GM20000 (cell line): ENCODE results near the gene CELF1.

Experiments
- DNase-seq: peaks from one replicate; pipeline ENCODE4 v3.0.0; 2012; ENCODE audit warnings: low spot score
- CTCF ChIP-seq: IDR thresholded peaks from 2 replicates; pipeline ENCODE4 v1.5.1; 2012; ENCODE audit warnings: mild to moderate bottlenecking, control low read depth; ENCODE audit errors: extremely low read depth, missing control alignments

CELF1 gene

GRCh38 chr11:47587039-47587716 lies 34.2 kb upstream of the CELF1 start:
- TF ChIP-seq CTCF, result no peak
- no peak for DNase-seq

GRCh38 chr11:47586098-47586855 lies 33.3 kb upstream of the CELF1 start, which contains the start of gene FAM180B:
Gene FAM180B (plus strand): TSS chr11:47586678. CDS start chr11:47586769, 91 bp downstream.
- no peak for TF ChIP-seq CTCF
- DNase-seq, result no peak

GRCh38 chr11:47583844-47584243 lies 30.9 kb upstream of the CELF1 start:
- no peak for TF ChIP-seq CTCF
- DNase-seq, result no peak

- peak; percentile 91 for DNase-seq
- TF ChIP-seq CTCF, result no peak
These were observed 25.9 kb upstream of the CELF1 start, which contains the start of the genes KBTBD4 and NDUFS3 for GRCh38 chr11:47578524-47579494. Gene KBTBD4 (minus strand): TSS chr11:47578970. CDS start chr11:47578951, 19 bp downstream. Gene NDUFS3 (plus strand): TSS chr11:47579074. CDS start chr11:47579092, 18 bp downstream.

- DNase-seq, result no peak
- TF ChIP-seq CTCF, result no peak
These were observed 24.6 kb upstream of the CELF1 start for GRCh38 chr11:47577460-47578041.

GRCh38 chr11:47573321-47573720 lies 20.4 kb upstream of the CELF1 start:
- TF ChIP-seq CTCF, result no peak
- DNase-seq, result no peak
